Measurements from ENCODE around the gene PIGU. TPM values are rescaled to one million over a fixed set of nuclear protein-coding genes. Genes with fewer than 3 reads are reported as not detected.

PIGU gene
- total and polyA plus RNA-seq, 2 of the 13 experiments (the other 11 are each of a cell fraction or from before 2014, with no cell fraction given) = 45.5 to 231 TPM

DNA sequence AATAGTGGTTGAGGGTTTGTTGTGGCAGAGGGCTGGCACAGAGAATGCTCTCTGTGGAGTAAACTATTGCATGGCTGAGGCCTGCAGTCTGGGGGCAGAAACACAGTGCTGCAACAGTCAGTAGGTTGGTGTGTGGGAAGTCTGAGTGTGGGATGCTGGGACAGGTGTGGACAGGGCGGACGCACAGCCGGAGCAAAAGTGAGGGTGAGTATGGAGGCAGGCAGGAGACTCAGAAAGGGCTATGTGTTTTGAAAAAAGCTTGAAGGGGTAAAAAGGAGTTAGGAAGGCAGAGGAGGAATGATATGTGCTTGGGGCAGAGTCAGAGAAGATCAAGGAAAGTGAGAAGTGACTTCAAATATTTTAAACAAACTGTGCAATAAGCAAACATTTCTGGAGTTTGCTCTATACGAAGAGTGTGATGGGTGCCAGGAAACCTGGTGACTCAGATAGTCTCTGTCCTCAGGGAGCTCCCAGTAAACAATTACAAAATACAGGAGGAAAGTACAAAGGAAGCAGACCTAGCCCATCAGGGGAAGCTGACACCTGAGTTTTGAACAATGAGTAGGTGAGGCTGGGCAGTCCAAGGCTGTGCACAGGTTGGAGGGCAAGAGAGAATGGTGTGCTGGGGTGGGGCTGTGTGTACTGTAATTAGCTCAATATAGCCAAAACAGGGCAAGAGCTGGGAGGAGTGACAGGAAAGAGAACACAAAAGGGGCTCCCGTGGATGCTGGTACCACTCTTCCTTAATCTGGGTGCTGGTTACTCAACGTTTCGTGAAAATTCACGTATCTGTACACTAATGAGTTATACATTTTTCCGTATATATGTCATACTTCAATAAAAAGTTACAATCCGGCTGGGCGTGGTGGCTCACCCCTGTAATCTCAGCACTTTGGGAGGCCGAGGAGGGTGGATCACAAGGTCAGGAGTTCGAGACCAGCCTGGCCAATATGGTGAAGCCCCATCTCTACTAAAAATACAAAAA, 55.2 kb downstream of the PIGU start (continued):
- TF ChIP-seq ZNF333 (CRISPR knock-in tag; IDR thresholded peaks at IDR 0.05; ENCODE audit: borderline replicate concordance) (no peak; the same call in 1 of the 2 replicates), ZNF709 (CRISPR knock-in tag; IDR thresholded peaks at IDR 0.05) (peak; percentile 57; the same call in 1 of the 2 replicates), ZNF782 (CRISPR knock-in tag; IDR thresholded peaks at IDR 0.05; ENCODE audit: borderline replicate concordance) (peak; percentile 50), ZNF225 (CRISPR knock-in tag; IDR thresholded peaks at IDR 0.05) (no peak), ZNF557 (CRISPR knock-in tag; IDR thresholded peaks at IDR 0.05) (no peak; the same call in 1 of the 2 replicates), ZNF281 (CRISPR knock-in tag; IDR thresholded peaks at IDR 0.05; ENCODE audit: borderline replicate concordance) (peak; percentile 66; the same call in 1 of the 2 replicates), PAXIP1 (CRISPR knock-in tag; conservative IDR thresholded peaks at IDR 0.05) (peak; percentile 100), CC2D1A (CRISPR knock-in tag; IDR thresholded peaks at IDR 0.05) (no peak), NCOR1 (IDR thresholded peaks at IDR 0.05; ENCODE audit: borderline replicate concordance, low read length) (peak; percentile 89; the same call in 1 of the 2 replicates), FOXP1 (IDR thresholded peaks at IDR 0.05) (peak; percentile 100), FOXP1 (CRISPR knock-in tag; IDR thresholded peaks at IDR 0.05) (peak; percentile 99), ZNF18 (CRISPR knock-in tag; IDR thresholded peaks at IDR 0.05; ENCODE audit: insufficient replicate concordance) (peak; percentile 96), NFE2L1 (CRISPR knock-in tag; IDR thresholded peaks at IDR 0.05; ENCODE audit: borderline replicate concordance) (no peak)
- TF ChIP-seq, protein P1, sequence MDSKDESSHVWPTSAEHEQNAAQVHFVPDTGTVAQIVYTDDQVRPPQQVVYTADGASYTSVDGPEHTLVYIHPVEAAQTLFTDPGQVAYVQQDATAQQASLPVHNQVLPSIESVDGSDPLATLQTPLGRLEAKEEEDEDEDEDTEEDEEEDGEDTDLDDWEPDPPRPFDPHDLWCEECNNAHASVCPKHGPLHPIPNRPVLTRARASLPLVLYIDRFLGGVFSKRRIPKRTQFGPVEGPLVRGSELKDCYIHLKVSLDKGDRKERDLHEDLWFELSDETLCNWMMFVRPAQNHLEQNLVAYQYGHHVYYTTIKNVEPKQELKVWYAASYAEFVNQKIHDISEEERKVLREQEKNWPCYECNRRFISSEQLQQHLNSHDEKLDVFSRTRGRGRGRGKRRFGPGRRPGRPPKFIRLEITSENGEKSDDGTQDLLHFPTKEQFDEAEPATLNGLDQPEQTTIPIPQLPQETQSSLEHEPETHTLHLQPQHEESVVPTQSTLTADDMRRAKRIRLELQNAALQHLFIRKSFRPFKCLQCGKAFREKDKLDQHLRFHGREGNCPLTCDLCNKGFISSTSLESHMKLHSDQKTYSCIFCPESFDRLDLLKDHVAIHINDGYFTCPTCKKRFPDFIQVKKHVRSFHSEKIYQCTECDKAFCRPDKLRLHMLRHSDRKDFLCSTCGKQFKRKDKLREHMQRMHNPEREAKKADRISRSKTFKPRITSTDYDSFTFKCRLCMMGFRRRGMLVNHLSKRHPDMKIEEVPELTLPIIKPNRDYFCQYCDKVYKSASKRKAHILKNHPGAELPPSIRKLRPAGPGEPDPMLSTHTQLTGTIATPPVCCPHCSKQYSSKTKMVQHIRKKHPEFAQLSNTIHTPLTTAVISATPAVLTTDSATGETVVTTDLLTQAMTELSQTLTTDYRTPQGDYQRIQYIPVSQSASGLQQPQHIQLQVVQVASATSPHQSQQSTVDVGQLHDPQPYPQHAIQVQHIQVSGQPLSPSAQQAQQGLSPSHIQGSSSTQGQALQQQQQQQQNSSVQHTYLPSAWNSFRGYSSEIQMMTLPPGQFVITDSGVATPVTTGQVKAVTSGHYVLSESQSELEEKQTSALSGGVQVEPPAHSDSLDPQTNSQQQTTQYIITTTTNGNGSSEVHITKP (CRISPR knock-in tag; IDR thresholded peaks at IDR 0.05; ENCODE audit: low read depth) = peak; percentile 67; the same call in 1 of the 2 replicates
- TF ChIP-seq, protein P2, sequence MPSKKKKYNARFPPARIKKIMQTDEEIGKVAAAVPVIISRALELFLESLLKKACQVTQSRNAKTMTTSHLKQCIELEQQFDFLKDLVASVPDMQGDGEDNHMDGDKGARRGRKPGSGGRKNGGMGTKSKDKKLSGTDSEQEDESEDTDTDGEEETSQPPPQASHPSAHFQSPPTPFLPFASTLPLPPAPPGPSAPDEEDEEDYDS (CRISPR knock-in tag; IDR thresholded peaks at IDR 0.05) = peak; percentile 61; the same call in 1 of the 2 replicates
